ENCODE measurements around the gene CNTN1. TPM values are rescaled to one million over a fixed set of nuclear protein-coding genes. Genes with fewer than 3 reads are reported as not detected.

CNTN1 gene
- total and polyA plus RNA-seq, 9 of the 15 experiments (the other 6 are each of a cell fraction or from before 2014, with no cell fraction given) = 0.16 TPM; not detected in 8

GRCh38 chr12:40726366-40726765 lies 34.1 kb downstream of the CNTN1 start:
- H3K4me3 ChIP-seq = no peak overlapping the region
- POLR2A ChIA-PET = no interaction called here
- WGBS (ENCODE audit: insufficient coverage, low coverage, missing lambda C conversion rate) = 0% methylated on average over 1 of the region's 1 CpG
- BruUV-seq (replicated peaks) = no TSS peak
- ATAC-seq (no peak), FAIRE-seq (no peak), DNase-seq (ENCODE audit: extremely low read depth in 1 of 4, low spot score in 3 of 4) (no peak)
- no peaks in the 10 kb centered on the region for H3K9me3 ChIP-seq (replicated peaks; ENCODE audit: control insufficient read depth, insufficient read depth, low read depth, low read length)
- H4K20me1 ChIP-seq (replicated peaks; ENCODE audit: control insufficient read depth, insufficient read depth, low read length) = no peaks in the 10 kb centered on the region
- H3K79me2 ChIP-seq (ENCODE audit: control insufficient read depth, insufficient read depth, low read length) = no peaks in the 10 kb centered on the region
- no peaks in the 10 kb centered on the region for H3K9me1 ChIP-seq (ENCODE audit: control insufficient read depth, insufficient read depth, low read length)
- H3K27me3 ChIP-seq (ENCODE audit: control insufficient read depth in 2 of 2, insufficient read depth in 2 of 2, low read length in 2 of 2) = no peaks in the 10 kb centered on the region
- intact Hi-C loops (cut with micrococcal nuclease) (no loop called here), in situ Hi-C loops (cut with MboI) (no loop called here)
- H3K36me3 ChIP-seq (ENCODE audit: control insufficient read depth, insufficient read depth, low read length) = no peaks in the 10 kb centered on the region
- no peak overlapping the region for H3K4me2 ChIP-seq (ENCODE audit: insufficient read depth, low read length)
- H3K4me1 ChIP-seq (replicated peaks in 1 of 2; ENCODE audit: control insufficient read depth in 2 of 2, insufficient read depth in 2 of 2, low read length in 2 of 2) = no peaks in the 10 kb centered on the region
- no peak overlapping the region for H2AFZ ChIP-seq (ENCODE audit: low read depth, low read length)
- no peak overlapping the region for H3K9ac ChIP-seq (ENCODE audit: insufficient read depth in 1 of 2, low read depth in 2 of 2, low read length in 2 of 2)
- CTCF ChIA-PET (ENCODE audit: low intra/inter-chr PET ratio) = no interaction called here
- no peak overlapping the region for H3K27ac ChIP-seq (ENCODE audit: extremely low read depth, low read depth, low read length)
- TF ChIP-seq RAD21 (CRISPR knock-in tag; conservative IDR thresholded peaks at IDR 0.05 in 1 of 2, IDR thresholded peaks at IDR 0.05 in 1 of 2) = no peak
- TF ChIP-seq ZNF609 (CRISPR knock-in tag; IDR thresholded peaks at IDR 0.05; ENCODE audit: borderline replicate concordance) = no peak
- no peak for TF ChIP-seq ZBTB5 (IDR thresholded peaks at IDR 0.05)
- no peak for TF ChIP-seq ZNF592 (IDR thresholded peaks at IDR 0.05)
- no peak for TF ChIP-seq ZNF277 (CRISPR knock-in tag; IDR thresholded peaks at IDR 0.05; ENCODE audit: borderline replicate concordance)
- TF ChIP-seq ZNF274 (IDR thresholded peaks at IDR 0.05; ENCODE audit: borderline replicate concordance, low read depth, low read length) = no peak
- TF ChIP-seq ZNF12 (CRISPR knock-in tag; IDR thresholded peaks at IDR 0.05) = no peak
